Measurements from ENCODE around the gene BTBD17.

BTBD17 gene

GRCh38 chr17:74335529-74336062 is 26.1 kb downstream of the BTBD17 start:
- no peak for DNase-seq (ENCODE audit: low read depth, low spot score)

DNA sequence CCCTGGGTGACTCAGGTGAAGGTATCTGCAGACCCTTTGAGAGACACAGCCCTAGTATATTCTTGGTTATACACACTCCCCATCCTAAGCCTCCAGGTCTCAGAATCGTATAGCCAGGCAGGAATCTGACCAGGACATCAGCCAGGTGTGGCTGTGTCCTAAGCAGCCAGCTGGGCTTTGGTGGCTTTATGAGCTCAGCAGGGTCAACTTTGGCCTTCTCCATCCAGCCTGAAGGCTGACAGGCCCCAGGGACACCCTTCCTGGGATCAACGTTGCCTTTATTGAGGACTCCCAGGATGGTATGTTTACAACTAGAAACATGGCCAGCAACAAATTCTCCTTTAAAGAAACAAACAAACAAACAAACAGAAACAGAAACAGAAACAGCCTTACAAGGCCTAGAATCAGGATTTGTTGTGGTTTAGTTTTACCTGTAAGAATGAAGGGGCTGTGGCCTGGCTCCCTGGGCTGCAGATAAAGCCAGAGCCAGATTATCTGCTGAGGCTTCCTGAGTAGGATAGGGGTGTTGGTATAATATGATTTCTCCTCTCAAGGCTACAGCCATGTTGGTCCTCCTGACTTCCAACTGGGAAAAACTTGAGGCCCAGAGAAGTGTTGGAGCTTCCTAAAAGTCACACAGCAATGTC is 27.2 kb downstream of the BTBD17 start:
- DNase-seq (ENCODE audit: low read depth, low spot score), result no peak

DNA sequence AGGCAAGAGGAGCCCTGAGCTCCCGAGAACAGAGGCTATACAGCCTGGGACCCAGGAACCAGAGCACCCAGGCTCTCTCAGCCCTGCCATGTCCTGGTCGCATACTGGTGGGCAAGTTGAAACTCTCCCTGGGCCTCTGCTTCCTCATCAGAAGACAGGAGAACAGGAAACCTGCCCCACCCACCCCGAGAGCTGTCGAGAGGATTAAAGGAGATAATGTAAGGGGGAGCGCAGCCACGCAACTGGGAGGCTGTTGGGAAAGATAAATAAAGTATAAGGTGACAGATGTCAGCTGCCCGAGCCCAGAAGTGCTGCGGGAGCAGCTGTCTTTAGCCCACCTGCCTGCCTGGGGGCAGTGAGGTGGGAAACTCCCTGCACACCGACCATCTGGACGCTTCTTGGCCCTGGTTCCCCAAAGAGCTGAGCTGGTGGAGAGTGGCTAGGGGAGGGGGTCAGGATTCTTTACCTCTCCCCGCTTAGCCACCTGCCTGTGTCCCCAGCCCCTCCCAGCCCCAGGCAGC is 28.8 kb downstream of the BTBD17 start:
- DNase-seq (ENCODE audit: low read depth, low spot score), result no peak

GRCh38 chr17:74332017-74332650 is 29.5 kb downstream of the BTBD17 start:
- DNase-seq (ENCODE audit: low read depth, low spot score), result no peak

- DNase-seq (ENCODE audit: low read depth, low spot score), result no peak
Observed at GRCh38 chr17:74330446-74330845, 31.2 kb downstream of the BTBD17 start.

DNA sequence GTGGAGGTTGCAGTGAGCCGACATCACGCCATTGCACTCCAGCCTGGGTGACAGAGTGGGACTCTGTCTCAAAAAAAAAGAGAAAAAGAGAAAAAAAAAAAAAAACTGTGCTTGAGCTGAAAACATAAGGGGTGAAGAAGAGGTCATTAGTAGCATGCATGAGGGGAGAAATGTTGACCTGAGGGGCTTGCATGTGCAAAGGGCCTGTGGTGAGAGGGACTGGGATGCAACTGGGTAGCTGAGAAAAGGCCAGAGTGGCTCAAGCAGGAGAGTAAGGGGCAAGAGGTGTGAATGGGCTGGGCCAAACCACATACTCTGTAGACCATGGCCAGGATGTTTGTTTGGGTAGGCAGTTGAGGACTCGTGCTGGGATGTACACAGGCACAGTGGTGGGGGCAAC is 32.3 kb downstream of the BTBD17 start:
- DNase-seq (ENCODE audit: low read depth, low spot score), result no peak

GRCh38 chr17:74328487-74328886 is 33.2 kb downstream of the BTBD17 start:
- no peak for DNase-seq (ENCODE audit: low read depth, low spot score)

DNA sequence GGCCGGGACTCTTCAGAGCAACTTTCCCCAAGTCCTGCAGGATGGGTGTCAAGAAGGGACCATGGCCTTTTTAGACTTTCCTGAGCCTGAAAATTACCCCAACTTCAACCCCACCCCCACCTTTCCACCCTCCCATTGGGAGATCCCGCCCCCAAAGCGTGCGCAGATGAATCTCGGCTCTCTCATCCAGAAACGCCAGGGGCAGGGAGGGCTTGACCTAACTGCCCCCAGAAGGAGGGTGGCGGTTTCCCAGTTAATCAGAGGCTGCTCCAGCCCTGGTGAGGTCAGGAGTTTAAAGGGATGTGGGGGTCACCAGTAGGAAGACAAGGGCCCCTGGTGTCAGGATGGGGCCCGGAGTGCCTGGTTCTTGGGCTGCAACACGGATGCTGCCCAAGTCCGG is 35.2 kb downstream of the BTBD17 start:
- DNase-seq (ENCODE audit: low read depth, low spot score), result no peak

DNA sequence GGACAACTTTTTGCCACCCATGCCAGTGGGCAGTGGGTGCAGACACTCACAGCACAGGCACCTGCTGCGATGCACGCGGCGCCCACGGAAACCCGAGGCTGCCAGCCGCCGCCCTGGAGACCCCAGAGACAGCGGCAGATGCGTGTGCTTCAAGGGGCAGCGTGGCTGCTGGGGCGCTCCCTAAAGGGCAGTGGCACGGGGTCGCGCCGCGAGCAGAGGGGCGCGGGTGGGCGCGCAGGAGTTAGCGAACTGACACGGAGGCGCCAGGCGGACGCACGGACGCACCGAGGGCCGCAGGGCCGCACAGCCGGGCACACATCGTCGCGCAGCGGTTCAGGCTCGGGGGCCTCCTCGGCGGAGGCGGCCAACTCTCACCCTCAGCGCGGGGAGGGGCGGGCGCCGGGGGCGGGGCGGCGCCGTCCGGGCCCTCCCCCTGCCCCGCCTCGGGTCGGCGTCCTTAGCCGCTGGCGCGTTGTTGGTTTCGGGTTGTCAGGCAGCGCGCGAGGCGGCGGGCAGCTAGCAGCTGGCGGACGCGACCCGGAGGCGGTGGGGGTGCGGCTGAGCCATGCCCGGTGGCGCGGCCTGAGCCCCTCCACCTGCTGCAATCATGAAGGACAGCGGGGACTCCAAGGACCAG is 35.8 kb downstream of the BTBD17 start, which contains the start of gene KIF19:
KIF19 (plus strand) TSS at position 484 of the 637 bp plus-strand sequence; CDS start at position 608, 124 bp downstream.
- DNase-seq (ENCODE audit: low read depth, low spot score), result peak; percentile 73

- DNase-seq (ENCODE audit: low read depth, low spot score), result no peak
Observed at GRCh38 chr17:74325376-74325742, 36.3 kb downstream of the BTBD17 start.

GRCh38 chr17:74324521-74324920 is 37.1 kb downstream of the BTBD17 start:
- DNase-seq (ENCODE audit: low read depth, low spot score), result no peak

DNA sequence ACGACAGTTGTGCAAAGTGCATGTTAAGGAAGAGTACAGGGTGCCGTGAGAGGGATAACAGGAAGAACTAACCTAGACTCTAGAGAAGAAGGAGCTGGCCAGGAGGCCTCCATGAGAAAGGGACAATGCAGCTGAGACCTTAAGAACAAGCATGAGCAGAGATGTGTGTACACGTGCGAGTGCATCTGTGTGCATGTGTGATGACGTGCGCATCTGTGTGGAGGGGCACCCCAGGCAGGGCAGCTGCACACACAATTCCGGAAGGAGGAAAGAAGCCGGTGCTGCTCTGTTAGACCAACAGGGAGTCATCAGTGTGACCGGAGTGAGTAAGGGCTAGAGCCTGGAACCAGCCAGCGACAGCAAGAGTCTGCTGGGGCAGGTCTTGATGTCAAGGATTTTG is 43.3 kb downstream of the BTBD17 start:
- no peak for DNase-seq (ENCODE audit: low read depth, low spot score)

- no peak for DNase-seq (ENCODE audit: low read depth, low spot score)
Observed at GRCh38 chr17:74317071-74317470, 44.6 kb downstream of the BTBD17 start.

DNA sequence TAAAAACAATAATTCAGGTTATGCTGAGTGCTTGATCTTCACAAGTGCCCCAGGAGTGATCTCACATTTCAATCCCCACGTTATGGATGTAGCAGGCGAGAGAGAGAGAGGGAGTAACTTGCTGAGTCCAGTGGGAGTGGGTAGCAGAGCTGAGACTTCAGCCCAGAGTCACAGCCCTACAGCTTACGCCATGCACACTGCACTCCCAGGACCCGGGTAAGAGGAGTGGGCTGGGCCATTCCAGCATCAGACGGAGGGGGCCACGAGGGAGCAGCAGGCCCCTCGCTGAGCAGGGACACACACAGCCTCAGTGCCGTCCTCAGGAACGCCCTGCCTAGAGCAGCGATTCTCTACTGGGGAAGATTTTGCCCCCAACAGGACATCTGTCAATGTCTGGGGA is 45.4 kb downstream of the BTBD17 start:
- DNase-seq (ENCODE audit: low read depth, low spot score), result no peak

DNA sequence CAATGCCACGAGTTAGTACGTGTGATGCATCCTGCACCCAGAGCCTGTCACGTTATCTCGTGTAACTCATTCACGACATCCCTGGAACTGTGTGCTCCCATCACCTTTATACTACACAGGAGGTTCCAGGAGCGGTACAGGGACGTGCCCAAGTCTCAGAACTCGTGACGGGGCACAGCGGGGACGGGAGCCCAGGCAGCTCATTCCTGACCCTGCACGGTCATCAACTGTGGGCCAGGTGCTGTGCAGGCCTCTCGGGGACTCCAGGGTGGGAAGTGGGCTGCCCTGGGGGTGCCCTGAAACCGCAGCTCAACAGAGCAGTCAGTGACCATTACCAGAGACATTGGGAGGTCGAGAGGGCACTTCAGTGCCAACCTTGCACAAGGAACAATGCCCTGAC is 46.8 kb downstream of the BTBD17 start:
- no peak for DNase-seq (ENCODE audit: low read depth, low spot score)

DNA sequence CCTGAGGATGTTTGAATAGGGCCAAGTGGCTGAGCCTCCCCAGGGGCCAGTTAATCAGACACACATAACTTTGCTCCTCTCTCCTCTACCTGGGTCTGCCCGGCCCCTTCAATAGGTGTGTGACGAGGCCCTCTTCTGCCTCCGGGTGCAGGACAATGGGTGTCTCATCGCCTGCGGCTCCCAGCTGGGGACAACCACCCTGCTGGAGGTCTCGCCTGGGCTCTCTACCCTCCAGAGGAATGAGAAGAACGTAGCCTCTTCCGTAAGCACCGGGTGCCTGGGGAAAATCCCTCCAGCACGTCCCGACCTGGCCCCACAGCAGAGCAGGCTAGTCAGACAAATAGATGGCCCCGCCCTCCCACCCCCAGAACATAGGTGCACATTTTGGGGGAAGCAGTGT is 51.8 kb downstream of the BTBD17 start:
- DNase-seq (ENCODE audit: low read depth, low spot score), result peak; percentile 39

GRCh38 chr17:74307984-74308773 is 53.5 kb downstream of the BTBD17 start:
- no peak for DNase-seq (ENCODE audit: low read depth, low spot score)

All from ELF-1 (cell line).